Measurements from ENCODE around the gene TRIM33. TPM values are rescaled to one million over a fixed set of nuclear protein-coding genes. Genes with fewer than 3 reads are reported as not detected.
"Not testable (repeated sequence)": the region's sequence is repeated elsewhere in the genome, so short reads cannot be mapped to it uniquely, and the experiment has no call there.

TRIM33 gene
- total RNA-seq, 1 donor from 2014 or later = 37.3 TPM

GRCh38 chr1:114490274-114490693 is 20.7 kb downstream of the TRIM33 start:
- no peak for DNase-seq
- no peak overlapping the region for H3K27ac ChIP-seq
- ATAC-seq = no peak
- H3K27me3 ChIP-seq = no peaks in the 10 kb centered on the region
- H3K9me3 ChIP-seq = no peaks in the 10 kb centered on the region
- TF ChIP-seq CTCF (IDR thresholded peaks at IDR 0.05) = no peak
- no peak overlapping the region for H3K4me3 ChIP-seq
- H3K36me3 ChIP-seq = no peaks in the 10 kb centered on the region
- intact Hi-C loops (cut with DNase I) = no loop called here
- peaks cover 7% of the 10 kb centered on the region for H3K4me1 ChIP-seq

GRCh38 chr1:114488739-114489138 is 22.3 kb downstream of the TRIM33 start:
- intact Hi-C loops (cut with DNase I) = no loop called here
- no peak for DNase-seq
- Histone ChIP-seq H3K27me3 (no peaks in the 10 kb centered on the region), H3K27ac (no peak overlapping the region), H3K4me3 (no peak overlapping the region), H3K4me1 (peaks cover 4% of the 10 kb centered on the region), H3K36me3 (no peaks in the 10 kb centered on the region), H3K9me3 (no peaks in the 10 kb centered on the region)
- TF ChIP-seq CTCF (IDR thresholded peaks at IDR 0.05) = no peak
- no peak for ATAC-seq

GRCh38 chr1:114485286-114485685 is 25.7 kb downstream of the TRIM33 start:
- H3K27ac ChIP-seq = no peak overlapping the region
- no peaks in the 10 kb centered on the region for H3K36me3 ChIP-seq
- no peak for TF ChIP-seq CTCF (IDR thresholded peaks at IDR 0.05)
- no peaks in the 10 kb centered on the region for H3K9me3 ChIP-seq
- ATAC-seq (peak; percentile 26), DNase-seq (no peak)
- intact Hi-C loops (cut with DNase I) = no loop called here
- H3K4me1 ChIP-seq = peaks cover 10% of the 10 kb centered on the region
- no peaks in the 10 kb centered on the region for H3K27me3 ChIP-seq
- no peak overlapping the region for H3K4me3 ChIP-seq

- ATAC-seq (peak; percentile 84), DNase-seq (no peak)
- H3K36me3 ChIP-seq = no peaks in the 10 kb centered on the region
- no peaks in the 10 kb centered on the region for H3K9me3 ChIP-seq
- H3K4me3 ChIP-seq = no peak overlapping the region
- peaks cover 10% of the 10 kb centered on the region for H3K4me1 ChIP-seq
- TF ChIP-seq CTCF (IDR thresholded peaks at IDR 0.05) = no peak
- intact Hi-C loops (cut with DNase I) = no loop called here
- H3K27ac ChIP-seq = no peak overlapping the region
- no peaks in the 10 kb centered on the region for H3K27me3 ChIP-seq
Measured at GRCh38 chr1:114482585-114482984, 28.4 kb downstream of the TRIM33 start.

- intact Hi-C loops (cut with DNase I); H3K27ac ChIP-seq; H3K9me3 ChIP-seq; DNase-seq; H3K27me3 ChIP-seq; ATAC-seq; H3K36me3 ChIP-seq; H3K4me3 ChIP-seq; H3K4me1 ChIP-seq: not testable (repeated sequence)
Measured at GRCh38 chr1:114479636-114480035, 31.4 kb downstream of the TRIM33 start.

- H3K4me3 ChIP-seq = no peak overlapping the region
- no peak for DNase-seq
- H3K4me1 ChIP-seq = peaks cover 5% of the 10 kb centered on the region
- H3K9me3 ChIP-seq = no peaks in the 10 kb centered on the region
- no peaks in the 10 kb centered on the region for H3K36me3 ChIP-seq
- no peak overlapping the region for H3K27ac ChIP-seq
- ATAC-seq = no peak
- H3K27me3 ChIP-seq = no peaks in the 10 kb centered on the region
- intact Hi-C loops (cut with DNase I) = no loop called here
- no peak for TF ChIP-seq CTCF (IDR thresholded peaks at IDR 0.05)
Measured at GRCh38 chr1:114479134-114479533, 31.9 kb downstream of the TRIM33 start.

All from upper lobe of right lung (tissue), 1 donor.